Activated CD8-positive, alpha-beta memory T cell treated with anti-CD3 and anti-CD28 coated beads for 48 hours (primary cell): ENCODE data around the gene LDAH.

Experiments used
- DNase-seq, 3 experiments: peaks; one replicate each; pipeline ENCODE4 v3.0.0-alpha.2; 2020; ENCODE audit warnings: low read depth in 2 of 3, low spot score in 2 of 3

The LDAH gene

DNA sequence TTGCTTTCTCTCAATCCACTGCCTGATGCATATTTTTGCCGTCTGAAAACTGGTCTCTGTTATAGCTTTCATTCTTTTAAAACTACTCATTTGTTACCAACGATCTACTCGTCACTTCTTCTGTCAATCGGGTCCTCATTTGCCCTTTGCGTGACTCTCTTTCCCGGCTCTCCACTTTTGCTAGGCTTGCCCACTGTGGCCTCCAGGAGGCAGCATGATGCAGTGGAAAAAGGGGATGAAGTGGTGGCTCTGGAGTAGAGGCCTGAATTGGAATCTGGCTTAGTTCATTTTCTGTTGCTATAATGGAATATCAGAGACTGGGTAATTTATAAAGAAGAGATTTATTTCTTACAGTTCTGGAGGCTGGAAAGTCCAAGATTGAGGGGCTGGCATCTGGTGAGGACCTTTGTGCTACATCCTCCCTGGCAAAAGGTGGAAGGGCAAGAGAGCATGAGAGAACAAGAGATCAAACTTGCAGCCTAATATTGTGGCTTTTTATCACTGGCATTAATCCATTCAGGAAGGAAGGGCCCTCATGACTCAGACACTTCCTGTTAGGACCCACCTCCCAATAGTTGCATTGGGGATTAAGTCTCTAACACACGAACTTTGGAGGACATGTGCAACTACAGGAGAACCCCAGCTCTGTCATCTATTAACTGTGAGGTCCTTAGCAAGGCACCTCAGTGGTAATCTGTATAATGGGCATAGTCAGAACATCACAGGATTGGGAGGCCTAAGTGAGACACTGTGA, 140.6 kb downstream of the LDAH start:
- no peak for DNase-seq

DNA sequence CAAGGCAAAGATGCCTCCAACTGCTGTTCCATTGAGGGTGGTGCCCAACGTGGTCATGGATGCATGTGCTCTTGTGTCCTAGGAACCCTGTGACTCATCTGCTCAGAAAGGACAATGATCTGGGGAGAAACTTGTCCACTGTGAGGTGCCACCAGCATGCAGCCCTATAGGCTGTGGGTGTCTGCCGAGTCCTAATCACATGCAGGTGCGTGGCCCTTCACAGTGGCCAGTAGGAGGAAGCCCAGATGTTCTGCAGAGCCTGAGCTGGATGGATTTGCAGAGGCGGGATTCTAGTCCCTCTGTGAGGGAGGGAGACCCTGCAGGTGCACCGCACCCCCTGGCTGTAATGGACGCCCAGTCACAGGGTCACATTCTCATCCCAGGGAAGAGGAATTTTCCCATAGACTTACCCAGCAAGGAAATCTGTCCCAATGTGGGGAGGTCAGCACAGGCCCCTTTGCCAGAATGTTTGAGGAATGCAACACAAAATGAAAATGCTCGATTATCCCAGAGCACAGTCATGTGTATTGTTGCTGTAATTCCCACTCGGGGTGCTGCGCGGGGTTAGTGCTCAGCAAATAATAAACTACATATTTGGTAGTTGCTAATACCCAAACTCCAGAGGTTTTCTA, 142.0 kb downstream of the LDAH start:
- no peak for DNase-seq

DNA sequence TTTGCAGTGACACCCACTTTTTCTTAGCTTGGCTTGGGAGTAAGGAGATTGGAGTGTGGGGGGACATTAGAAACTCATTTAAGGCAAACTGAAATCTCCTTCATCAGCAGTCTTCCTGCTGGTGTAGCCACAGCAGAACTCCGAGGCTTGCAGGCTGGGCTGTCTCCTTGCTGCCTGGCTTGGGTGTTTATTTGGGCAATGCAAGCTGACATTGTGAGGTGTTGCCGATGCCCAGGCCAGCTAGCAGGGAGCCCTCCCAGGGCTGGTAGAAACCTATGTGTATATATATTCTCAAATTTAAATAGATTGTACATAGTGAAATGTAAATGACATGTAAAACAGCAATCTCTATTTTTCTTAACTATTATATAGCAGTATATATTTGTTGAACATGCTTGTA, 144.1 kb downstream of the LDAH start:
- DNase-seq: no peak

DNA sequence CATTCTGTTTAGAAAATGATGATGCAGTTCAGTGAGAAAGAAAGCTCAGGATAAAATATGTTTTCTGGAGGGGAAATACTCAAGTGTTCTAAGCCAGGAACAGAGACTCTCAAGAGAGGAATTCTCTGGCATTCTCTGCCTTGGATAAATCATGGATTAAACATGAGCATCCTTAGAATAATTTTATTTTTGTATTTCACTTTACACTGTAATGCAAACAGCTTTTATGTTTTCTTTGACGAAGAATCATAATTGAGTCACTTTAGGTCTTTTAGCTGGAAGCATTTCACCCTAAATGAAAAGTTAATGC, 144.9 kb downstream of the LDAH start:
- DNase-seq: no peak

DNA sequence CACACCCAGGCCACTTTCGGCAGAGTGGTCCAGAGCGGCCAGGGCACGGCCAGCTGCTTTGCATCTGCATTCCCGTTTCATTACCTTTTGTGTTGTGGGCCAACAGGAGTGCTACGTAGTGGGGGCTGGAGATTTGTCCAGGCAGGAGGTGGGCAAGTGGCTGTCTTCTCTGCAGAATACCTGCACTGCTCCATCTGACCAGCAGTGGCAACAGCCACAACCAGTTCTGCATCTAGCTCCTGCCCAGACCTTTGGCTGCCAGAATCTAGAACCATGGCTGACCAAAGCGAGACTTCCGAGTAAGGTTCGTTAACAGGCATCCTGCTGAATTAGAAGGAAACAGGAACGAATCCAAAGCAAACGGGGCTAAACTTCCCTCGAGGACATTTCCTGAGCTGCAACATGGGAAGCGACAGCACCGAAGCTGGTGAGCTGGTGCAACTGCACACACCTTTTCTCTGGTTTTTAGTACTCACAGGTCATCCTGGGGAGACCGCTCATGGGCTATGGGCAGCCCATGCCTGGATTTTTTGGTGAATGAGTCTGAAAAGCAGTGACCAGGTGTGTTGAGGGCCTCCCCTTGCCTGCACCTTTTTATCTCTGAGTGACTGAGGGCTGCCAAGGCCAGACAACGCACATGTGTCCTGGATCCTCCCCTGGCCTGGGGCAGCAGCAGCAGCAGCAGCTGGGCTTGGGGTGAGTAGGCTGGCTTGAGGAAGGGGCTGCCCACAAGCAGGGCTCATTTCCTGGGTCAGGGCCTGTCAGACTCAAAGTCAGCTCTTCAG, 145.4 kb downstream of the LDAH start:
- DNase-seq: no peak

DNA sequence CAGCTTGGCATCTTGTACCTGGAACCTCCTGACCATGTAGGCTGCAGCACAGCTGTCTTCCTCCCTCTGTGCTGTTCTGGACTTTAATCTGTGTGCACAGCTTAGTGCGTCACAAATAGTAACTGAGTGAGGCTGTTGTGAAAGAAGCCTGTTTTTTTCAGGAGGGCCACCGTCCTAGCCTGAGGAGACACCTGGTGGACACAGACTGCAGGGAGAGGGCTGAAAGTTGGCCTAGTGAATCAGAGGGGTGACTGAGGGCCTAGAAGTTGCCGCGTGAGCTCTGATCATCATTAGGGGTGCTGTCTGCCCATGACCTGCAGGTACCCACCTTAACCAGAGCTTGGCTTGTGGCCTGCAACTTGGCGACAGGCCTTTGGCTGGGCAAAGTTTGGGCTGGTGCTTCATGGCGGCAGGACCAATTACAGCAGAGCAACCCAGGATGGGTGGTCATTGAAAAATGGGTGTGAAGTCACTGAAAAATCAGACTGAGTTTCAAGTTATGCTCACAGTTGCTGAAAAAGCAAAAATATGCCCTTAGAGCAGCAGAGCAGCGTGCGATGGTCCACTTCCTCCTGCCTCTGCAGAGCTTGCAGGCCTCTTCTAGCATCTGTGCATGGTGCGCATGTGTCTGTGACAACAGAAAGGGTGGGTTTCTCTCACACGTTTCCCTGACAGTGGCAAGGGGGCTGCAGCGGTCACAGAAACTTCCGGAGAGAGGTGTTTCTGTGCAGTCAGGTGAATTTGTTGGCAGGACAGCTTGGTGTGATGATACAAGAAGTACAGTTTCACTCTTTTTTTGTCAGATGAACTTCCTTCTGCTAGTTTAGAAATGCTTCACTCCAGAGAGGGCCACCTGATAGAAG, 146.3 kb downstream of the LDAH start:
- no peak for DNase-seq

DNA sequence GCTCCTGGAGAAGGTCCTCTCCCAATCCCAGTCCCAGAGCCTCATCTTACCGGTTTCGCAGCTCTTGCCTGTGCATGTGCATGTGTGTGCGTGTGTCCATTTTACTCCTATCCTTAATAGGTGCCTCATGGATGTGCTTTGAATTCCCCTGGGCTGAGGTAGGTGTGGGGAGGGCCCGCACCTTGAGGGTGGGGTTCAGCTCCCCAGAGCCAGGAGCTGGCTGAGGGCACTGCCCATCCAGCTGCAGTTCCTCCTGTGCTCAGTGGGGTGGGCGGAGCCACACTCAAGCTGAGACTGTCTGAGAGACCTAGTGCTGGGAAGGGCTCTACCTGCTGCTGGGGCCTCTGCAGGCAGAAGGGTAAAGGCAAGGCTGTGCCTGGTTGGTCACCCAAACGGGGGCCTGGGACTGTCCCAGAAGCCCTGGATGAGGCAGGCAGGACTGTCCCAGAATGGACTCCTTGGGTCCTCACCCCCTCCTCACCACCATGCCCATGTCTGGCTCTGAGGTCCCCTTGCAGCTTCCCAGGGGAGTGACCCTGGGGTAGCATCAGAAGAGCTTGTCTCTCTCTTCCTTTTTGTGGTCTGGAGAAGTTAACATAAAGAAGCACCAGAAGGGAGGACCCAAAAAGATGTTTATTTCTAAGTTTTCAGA, 147.1 kb downstream of the LDAH start:
- no peak for DNase-seq

DNA sequence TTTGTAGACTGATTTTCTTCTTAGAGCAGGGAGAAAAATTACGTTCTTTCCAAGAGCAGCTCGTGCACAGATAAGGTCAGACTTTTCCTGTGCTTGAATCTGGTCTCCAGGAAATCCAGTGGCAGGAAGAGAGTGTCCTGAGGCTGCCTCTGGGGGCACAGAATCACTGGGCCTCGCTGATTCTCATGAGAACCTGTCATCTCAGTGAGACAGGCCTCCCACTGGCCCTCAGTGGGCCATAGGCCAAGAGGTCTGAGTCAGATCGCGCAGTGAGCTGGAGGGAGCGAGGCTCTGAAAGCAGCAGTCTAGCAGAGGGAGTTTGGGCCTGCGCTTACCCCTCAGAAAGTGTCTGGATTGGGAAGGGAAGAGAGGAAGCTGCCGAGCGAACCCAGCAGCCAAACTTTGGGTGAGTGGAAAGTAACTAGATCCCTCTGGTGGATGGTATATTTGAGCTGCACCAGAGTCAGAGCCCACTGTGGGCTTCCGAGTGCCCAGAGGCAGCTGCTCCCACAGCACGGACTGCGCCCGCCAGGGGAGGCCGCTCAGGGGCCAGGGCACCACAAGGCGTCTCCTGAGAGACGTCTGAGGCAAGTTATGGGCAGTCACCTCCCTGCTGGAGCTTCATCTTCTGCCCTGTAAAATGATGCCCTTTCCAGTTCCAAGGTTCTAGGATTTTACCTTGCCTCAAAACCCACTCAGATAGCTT, 147.8 kb downstream of the LDAH start:
- no peak for DNase-seq

DNA sequence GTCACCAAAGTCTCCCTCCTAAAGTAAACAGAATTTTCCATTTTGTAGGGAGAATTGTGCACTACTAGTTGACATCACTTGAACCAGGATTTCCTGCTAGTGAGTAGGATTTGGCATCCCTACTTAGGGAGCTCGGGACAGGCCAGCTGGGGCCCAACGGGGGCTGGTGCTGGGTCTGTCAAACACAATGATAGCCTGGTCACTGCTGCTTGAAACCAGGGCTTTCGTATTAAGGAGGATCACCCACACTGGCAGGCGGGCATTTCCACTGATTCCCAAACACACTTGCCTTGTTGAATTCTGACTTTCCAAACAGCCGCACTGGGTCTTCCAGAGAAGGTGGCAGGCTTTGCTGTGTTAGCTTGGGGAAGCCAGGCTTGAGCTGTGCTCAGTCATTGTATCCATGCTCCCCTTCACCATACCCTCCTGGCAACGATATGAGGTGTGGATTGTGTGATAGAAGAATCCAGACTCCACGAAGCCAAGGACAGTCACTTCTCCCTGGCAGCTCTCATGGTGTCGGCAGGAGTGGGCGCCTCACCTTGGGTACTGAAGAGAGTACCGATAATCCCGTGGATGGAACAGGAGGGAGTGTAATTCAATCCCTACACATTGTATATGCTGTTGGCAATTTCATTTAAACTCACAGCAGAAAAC, 148.5 kb downstream of the LDAH start:
- DNase-seq: no peak

DNA sequence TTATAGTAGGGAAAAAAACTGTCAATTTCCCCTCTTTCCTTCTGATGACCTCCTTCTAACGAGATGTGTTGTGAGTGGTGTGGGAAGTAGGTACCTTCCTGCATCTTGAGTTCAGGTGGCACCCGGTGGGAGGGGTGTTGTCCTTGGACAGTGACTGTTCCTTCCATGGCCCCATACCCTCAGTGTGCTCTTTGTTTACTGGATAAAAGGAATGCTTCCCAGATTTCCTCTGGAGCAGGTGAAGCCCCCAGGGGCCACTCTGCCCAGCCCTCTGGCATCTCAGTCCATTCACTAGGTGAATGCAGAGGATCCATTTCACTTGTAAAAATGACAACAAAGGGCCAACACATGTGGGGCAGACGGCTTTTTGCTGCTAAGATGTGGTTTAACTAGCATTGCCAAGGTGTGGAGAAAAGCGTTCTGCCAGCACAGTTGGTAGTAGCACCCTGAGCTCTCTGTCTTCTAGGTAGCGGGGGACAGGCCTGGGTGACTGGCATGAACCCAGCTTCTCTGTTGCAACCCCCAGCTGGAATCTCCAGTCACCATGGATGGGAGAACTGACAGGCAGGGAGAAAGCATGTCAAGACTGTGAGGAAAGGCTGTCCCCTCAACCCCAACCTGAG, 149.1 kb downstream of the LDAH start:
- DNase-seq: no peak

DNA sequence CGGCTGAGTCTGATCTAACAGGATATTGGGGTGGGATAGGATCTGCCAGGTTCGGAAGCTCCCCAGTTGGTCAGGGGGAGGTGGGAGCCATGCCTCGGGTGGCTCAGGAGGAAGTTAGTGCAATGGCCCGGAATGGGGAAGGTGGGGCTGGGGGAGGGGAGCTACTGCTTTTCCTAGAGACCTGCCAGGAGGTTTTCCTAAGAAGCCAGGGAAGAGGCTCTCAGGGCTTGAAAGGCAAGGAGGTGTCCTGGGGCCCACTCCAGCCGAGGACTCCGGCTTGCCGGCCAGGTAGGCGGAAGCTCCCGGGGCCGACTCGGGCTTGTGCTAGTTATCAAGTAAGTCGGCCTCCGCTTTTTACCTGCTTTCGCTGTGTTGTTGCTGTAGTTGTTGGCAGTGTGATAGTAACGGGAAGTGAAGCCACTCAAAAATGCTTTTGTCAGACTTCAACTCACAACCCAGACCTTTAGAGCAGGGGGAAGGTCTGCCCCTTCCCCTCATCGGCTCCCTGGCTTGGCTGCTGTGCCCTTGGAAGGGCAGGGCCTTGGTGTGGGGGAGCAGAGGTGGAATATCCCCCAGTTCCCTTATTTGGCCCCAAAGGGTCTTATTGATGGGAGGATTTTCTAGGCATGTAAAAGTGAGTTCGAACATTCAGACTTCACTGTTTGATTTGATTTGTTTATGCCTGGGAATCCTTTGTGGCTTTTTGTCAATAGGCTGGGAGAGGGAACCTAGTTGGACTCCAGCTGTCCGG, 150.5 kb downstream of the LDAH start:
- DNase-seq: no peak

DNA sequence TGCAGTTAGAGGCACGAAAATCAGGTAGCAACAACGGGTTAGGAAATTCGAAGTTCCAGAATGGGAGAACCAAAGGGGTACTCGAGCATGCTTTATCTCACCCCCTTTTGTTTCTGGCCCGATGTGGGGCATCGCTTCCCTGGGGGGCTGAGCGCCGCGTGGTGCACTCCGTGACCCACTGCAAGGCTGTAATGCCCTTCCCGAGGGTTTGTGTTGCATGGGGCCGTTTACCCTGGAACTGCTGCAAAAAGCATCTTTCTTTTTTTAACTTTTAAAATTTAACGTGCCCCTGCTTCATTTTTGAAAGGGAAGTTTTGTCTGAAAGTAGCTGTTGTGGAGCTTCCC, 151.2 kb downstream of the LDAH start:
- DNase-seq: no peak

DNA sequence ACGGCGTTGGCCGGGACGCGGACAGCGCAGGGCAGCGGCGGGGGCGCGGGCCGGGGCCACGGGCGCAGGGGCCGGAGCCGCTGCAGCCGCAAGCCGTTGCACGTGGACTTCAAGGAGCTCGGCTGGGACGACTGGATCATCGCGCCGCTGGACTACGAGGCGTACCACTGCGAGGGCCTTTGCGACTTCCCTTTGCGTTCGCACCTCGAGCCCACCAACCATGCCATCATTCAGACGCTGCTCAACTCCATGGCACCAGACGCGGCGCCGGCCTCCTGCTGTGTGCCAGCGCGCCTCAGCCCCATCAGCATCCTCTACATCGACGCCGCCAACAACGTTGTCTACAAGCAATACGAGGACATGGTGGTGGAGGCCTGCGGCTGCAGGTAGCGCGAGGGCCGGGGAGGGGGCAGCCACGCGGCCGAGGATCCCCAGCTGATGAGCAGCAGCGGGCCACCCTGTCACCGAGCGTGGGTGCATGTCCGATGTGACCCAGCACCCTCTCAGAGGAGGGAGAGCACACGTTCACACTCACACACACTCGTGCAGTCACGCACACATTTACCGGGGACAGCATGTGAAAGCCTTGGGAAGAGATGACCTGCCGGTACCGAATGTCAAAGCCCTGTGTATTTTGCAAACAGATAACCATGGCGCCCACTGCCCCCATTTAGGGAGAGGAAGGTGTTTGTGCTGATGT, 151.7 kb downstream of the LDAH start:
- no peak for DNase-seq

DNA sequence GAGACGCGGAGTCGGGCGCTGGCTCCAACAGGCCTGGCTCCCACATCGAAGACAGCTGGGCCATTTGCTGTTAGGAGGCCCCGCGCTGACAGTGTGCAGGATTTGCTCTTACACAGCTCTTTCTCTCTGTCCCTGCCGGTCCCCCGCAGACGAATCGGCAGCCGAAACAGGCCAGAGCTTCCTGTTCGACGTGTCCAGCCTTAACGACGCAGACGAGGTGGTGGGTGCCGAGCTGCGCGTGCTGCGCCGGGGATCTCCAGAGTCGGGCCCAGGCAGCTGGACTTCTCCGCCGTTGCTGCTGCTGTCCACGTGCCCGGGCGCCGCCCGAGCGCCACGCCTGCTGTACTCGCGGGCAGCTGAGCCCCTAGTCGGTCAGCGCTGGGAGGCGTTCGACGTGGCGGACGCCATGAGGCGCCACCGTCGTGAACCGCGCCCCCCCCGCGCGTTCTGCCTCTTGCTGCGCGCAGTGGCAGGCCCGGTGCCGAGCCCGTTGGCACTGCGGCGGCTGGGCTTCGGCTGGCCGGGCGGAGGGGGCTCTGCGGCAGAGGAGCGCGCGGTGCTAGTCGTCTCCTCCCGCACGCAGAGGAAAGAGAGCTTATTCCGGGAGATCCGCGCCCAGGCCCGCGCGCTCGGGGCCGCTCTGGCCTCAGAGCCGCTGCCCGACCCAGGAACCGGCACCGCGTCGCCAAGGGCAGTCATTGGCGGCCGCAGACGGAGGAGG, 152.4 kb downstream of the LDAH start:
- DNase-seq: no peak

DNA sequence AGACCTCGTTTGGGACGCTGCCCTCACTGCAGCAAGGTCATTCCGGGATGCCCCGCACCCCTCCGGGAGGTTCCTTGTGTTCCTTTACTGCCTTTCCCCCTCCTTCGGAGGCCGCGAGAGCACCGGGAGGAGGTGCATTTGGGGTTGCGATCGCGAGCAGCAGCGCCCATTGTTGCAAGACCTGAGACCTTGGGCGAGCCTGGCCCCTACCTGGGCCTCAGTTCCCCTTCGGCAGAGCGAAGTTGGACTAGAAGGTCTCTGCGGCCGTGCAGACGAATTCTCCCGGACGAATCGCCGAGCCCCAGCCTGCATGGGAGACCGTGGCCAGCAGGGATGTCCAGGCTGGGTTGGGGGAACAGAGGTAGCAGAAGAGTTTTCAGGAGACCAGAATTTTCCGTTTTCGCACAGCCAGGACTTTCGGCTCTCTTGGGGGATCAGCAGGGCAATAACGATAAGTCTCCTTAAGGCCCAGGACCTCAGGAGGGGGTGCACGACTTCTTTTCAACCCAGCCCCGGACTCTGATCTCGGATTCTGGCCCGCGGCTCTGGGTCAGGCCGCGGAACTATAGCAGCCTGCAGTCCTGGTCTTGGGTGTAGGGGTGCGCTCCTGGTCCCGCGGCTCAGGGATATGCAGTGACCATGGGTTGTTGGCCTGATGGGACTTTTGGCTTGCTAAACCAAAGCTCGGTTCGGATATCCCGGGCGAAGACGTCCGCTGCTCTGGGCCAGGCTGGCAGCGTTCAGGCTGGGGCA, 153.2 kb downstream of the LDAH start:
- no peak for DNase-seq

DNA sequence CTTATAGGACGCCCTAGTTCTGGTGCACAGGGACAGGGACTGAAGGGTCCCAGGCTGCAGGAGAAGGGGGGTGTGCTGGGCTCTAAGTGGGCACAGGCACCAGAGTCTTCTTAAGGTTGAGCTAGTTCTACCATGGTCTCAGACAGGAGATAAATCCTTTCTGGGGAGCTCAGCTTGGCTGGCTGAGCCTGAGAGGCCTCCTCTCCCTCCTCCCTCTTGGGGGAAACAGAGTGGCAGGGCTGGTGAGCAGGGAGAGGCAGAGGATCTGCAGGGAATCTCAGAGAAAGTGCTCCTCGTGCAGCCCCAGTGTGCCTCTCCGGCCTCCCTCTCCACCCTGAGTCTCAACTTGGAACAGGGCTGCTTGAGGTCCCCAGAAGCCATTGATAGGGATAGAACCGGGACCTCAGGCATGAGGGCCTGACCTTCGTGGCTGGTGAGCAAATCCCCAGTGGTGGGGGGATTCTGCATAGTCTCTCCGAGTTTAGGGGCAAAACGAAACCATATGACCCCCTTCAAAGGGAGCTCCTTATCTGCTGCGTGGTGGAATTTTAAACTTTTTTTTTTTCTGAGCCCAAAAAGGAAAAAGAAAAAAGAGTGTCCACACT, 153.9 kb downstream of the LDAH start:
- no peak for DNase-seq
